ENCODE results near the gene CLIC6. TPM values are rescaled to one million over a fixed set of nuclear protein-coding genes. Genes with fewer than 3 reads are reported as not detected.

Gene CLIC6
- total and polyA plus RNA-seq, 9 of the 15 experiments (the other 6 are each of a cell fraction or from before 2014, with no cell fraction given), result not detected

DNA sequence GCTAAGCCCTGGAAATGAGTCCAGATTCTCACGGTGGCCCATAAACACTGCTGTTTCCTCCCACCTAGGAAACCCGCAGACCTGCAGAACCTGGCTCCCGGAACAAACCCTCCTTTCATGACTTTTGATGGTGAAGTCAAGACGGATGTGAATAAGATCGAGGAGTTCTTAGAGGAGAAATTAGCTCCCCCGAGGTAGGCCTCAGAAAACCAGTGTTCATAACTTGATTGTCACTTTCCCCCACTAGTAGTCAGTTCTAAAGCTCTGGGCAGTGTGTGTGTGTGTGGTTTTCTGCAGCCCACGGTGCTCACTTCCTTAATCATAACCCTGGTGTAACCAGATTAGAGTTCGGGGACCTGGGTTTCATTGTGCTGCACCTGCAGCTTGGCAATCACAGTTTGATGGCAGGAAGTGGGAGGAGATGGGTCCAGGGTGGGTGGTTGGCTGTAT lies 39.1 kb downstream of the CLIC6 start:
- H3K4me1 ChIP-seq (replicated peaks in 1 of 2; ENCODE audit: control insufficient read depth in 2 of 2, insufficient read depth in 2 of 2, low read length in 2 of 2), result peaks cover 0 to 4% of the 10 kb centered on the region in 2 experiments; a peak in 1 of 5 replicates
- H3K9me1 ChIP-seq (ENCODE audit: control insufficient read depth, insufficient read depth, low read length), result no peaks in the 10 kb centered on the region
- no peaks in the 10 kb centered on the region for H3K36me3 ChIP-seq (ENCODE audit: control insufficient read depth, insufficient read depth, low read length)
- intact Hi-C loops (cut with micrococcal nuclease) (no loop called here), in situ Hi-C loops (cut with MboI) (no loop called here)
- ChIA-PET POLR2A (interaction anchor here (1.0 kb wide), 1 partner anchor 10 kb away, joined by 4 read pairs; no protein-coding TSS in a partner anchor), CTCF (ENCODE audit: low intra/inter-chr PET ratio) (no interaction called here)
- no peak for DNase-seq (ENCODE audit: extremely low read depth in 1 of 4, low spot score in 3 of 4)
- ATAC-seq, result no peak
- H3K79me2 ChIP-seq (ENCODE audit: control insufficient read depth, insufficient read depth, low read length), result no peaks in the 10 kb centered on the region
- no peak overlapping the region for H3K9ac ChIP-seq (ENCODE audit: insufficient read depth in 1 of 2, low read depth in 2 of 2, low read length in 2 of 2)
- TF ChIP-seq ETV6 (IDR thresholded peaks at IDR 0.05; ENCODE audit: borderline replicate concordance in 1 of 2, low read depth in 2 of 2, low read length in 1 of 2) (no peak), ETV6 (CRISPR knock-in tag; IDR thresholded peaks at IDR 0.05; ENCODE audit: borderline replicate concordance) (no peak), SETDB1 (IDR thresholded peaks at IDR 0.05; ENCODE audit: low read length) (no peak), ZNF445 (CRISPR knock-in tag; IDR thresholded peaks at IDR 0.05; ENCODE audit: low read depth) (no peak)
- no peak overlapping the region for H3K4me3 ChIP-seq
- BruUV-seq (replicated peaks), result no TSS peak
- no peaks in the 10 kb centered on the region for H3K9me3 ChIP-seq (replicated peaks; ENCODE audit: control insufficient read depth, insufficient read depth, low read depth, low read length)
- no peak overlapping the region for H3K27ac ChIP-seq (ENCODE audit: extremely low read depth, low read depth, low read length)
- WGBS (ENCODE audit: insufficient coverage, low coverage, missing lambda C conversion rate), result 2% methylated on average over 8 of the region's 8 CpGs
- no peak overlapping the region for H3K4me2 ChIP-seq (ENCODE audit: insufficient read depth, low read length)
- H3K27me3 ChIP-seq (ENCODE audit: control insufficient read depth in 2 of 2, insufficient read depth in 2 of 2, low read length in 2 of 2), result peaks cover 61 to 81% of the 10 kb centered on the region in 2 experiments
- peaks cover 4% of the 10 kb centered on the region; the same call in 1 of the 2 replicates for H4K20me1 ChIP-seq (replicated peaks; ENCODE audit: control insufficient read depth, insufficient read depth, low read length)
- no peak for FAIRE-seq
- no peak overlapping the region for H2AFZ ChIP-seq (ENCODE audit: low read depth, low read length)

- CTCF ChIA-PET (ENCODE audit: low intra/inter-chr PET ratio), result no interaction called here
- WGBS (ENCODE audit: insufficient coverage, low coverage, missing lambda C conversion rate), result 0% methylated on average over 1 of the region's 1 CpG
- intact Hi-C loops (cut with micrococcal nuclease), result no loop called here
- POLR2A ChIA-PET, result no interaction called here
- Histone ChIP-seq H3K4me2 (ENCODE audit: insufficient read depth, low read length) (no peak overlapping the region), H3K36me3 (ENCODE audit: control insufficient read depth, insufficient read depth, low read length) (no peaks in the 10 kb centered on the region), H3K79me2 (ENCODE audit: control insufficient read depth, insufficient read depth, low read length) (no peaks in the 10 kb centered on the region), H3K27ac (ENCODE audit: extremely low read depth, low read depth, low read length) (no peak overlapping the region), H3K9me3 (replicated peaks; ENCODE audit: control insufficient read depth, insufficient read depth, low read depth, low read length) (no peaks in the 10 kb centered on the region), H3K9me1 (ENCODE audit: control insufficient read depth, insufficient read depth, low read length) (no peaks in the 10 kb centered on the region), H4K20me1 (replicated peaks; ENCODE audit: control insufficient read depth, insufficient read depth, low read length) (no peaks in the 10 kb centered on the region), H3K9ac (ENCODE audit: insufficient read depth in 1 of 2, low read depth in 2 of 2, low read length in 2 of 2) (no peak overlapping the region), H3K4me1 (replicated peaks in 1 of 2; ENCODE audit: control insufficient read depth in 2 of 2, insufficient read depth in 2 of 2, low read length in 2 of 2) (peaks cover 0 to 13% of the 10 kb centered on the region in 2 experiments; a peak in 3 of 5 replicates), H2AFZ (ENCODE audit: low read depth, low read length) (no peak overlapping the region), H3K27me3 (ENCODE audit: control insufficient read depth in 2 of 2, insufficient read depth in 2 of 2, low read length in 2 of 2) (peaks cover 31 to 49% of the 10 kb centered on the region in 2 experiments), H3K4me3 (no peak overlapping the region)
- DNase-seq (ENCODE audit: extremely low read depth in 1 of 4, low spot score in 3 of 4) (no peak), FAIRE-seq (no peak), ATAC-seq (no peak)
- BruUV-seq (replicated peaks), result no TSS peak
- in situ Hi-C loops (cut with MboI), result no loop called here
- TF ChIP-seq, protein P1, sequence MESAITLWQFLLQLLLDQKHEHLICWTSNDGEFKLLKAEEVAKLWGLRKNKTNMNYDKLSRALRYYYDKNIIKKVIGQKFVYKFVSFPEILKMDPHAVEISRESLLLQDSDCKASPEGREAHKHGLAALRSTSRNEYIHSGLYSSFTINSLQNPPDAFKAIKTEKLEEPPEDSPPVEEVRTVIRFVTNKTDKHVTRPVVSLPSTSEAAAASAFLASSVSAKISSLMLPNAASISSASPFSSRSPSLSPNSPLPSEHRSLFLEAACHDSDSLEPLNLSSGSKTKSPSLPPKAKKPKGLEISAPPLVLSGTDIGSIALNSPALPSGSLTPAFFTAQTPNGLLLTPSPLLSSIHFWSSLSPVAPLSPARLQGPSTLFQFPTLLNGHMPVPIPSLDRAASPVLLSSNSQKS (CRISPR knock-in tag; IDR thresholded peaks at IDR 0.05), result no peak
- TF ChIP-seq FOXA3 (CRISPR knock-in tag; conservative IDR thresholded peaks at IDR 0.05 in 1 of 2, IDR thresholded peaks at IDR 0.05 in 1 of 2) (no peak), ATF6 (CRISPR knock-in tag; IDR thresholded peaks at IDR 0.05) (no peak), NR2C2 (CRISPR knock-in tag; IDR thresholded peaks at IDR 0.05) (no peak), NR2C2 (tag; IDR thresholded peaks at IDR 0.05) (no peak), ZFX (CRISPR knock-in tag; IDR thresholded peaks at IDR 0.05) (no peak), KLF16 (IDR thresholded peaks at IDR 0.05) (no peak), KDM2B (CRISPR knock-in tag; IDR thresholded peaks at IDR 0.05) (no peak)
- TF ChIP-seq, protein P2, sequence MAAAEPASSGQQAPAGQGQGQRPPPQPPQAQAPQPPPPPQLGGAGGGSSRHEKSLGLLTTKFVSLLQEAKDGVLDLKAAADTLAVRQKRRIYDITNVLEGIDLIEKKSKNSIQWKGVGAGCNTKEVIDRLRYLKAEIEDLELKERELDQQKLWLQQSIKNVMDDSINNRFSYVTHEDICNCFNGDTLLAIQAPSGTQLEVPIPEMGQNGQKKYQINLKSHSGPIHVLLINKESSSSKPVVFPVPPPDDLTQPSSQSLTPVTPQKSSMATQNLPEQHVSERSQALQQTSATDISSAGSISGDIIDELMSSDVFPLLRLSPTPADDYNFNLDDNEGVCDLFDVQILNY (CRISPR knock-in tag; IDR thresholded peaks at IDR 0.05), result no peak
These were observed 44.8 kb downstream of the CLIC6 start for GRCh38 chr21:34713621-34714020.
